HepG2 (cell line): ENCODE measurements around the gene KRT76. TPM values are rescaled to one million over a fixed set of nuclear protein-coding genes. Genes with fewer than 3 reads are reported as not detected.

Experiments
- ATAC-seq: fragments of 200-7000 bp; cut with Tn5 transposase; 3 replicates; pipeline ENCODE4 v1.9.1; 2020; ENCODE audit warnings: mild to moderate bottlenecking, moderate library complexity
- BruUV-seq: library from RNA; stranded (reverse); fragments of 400-500 nt; replicated peaks from 2 replicates; lab custom pipeline; 2021; lab: Mats Ljungman, UMichigan
- CTCF ChIA-PET: fragments of 300-600 bp; formaldehyde crosslinking; extraction: SDS; loops from one replicate; lab custom pipeline; 2021; ENCODE audit warnings: low total read pairs, inconsistent platforms, low intra/inter-chr PET ratio; lab: Yijun Ruan, JAX
- POLR2A ChIA-PET: fragments of 350-600 bp; sonication (Branson Sonifier 250); formaldehyde crosslinking; loops from one replicate; lab custom pipeline; 2020; ENCODE audit warnings: antibody characterized with exemption, inconsistent platforms; lab: Yijun Ruan, JAX
- DNase-seq: peaks from one replicate; pipeline ENCODE4 v3.0.0-alpha.2; 2015; ENCODE audit warnings: low spot score
- FAIRE-seq: peaks from 3 replicates; lab custom pipeline; 2011; peaks lifted over from hg19 to GRCh38; lab: Jason Lieb, UNC
- H2AFZ ChIP-seq: one replicate; pipeline ENCODE4 v1.6.1; 2011; ENCODE audit warnings: low read length, inconsistent platforms
- H3K27ac ChIP-seq: fragments of 300-600 bp; 3 replicates; pipeline ENCODE4 v1.8.0; 2011; ENCODE audit warnings: mixed run types, mild to moderate bottlenecking, mixed read lengths, low read length, inconsistent platforms; ENCODE audit not compliant: insufficient read depth; ENCODE audit errors: extremely low read length
- H3K27me3 ChIP-seq, 2 experiments: fragments of 200-600 bp in 1 of 2; 2 replicates in 1 of 2; 3 replicates in 1 of 2; pipeline versions ENCODE4 v1.6.0 to v1.8.0; 2011; ENCODE audit warnings: low read length in 2 of 2, mild to moderate bottlenecking in 2 of 2, moderate library complexity in 2 of 2, inconsistent platforms in 1 of 2; ENCODE audit not compliant: insufficient read depth in 2 of 2, control insufficient read depth in 1 of 2
- H3K36me3 ChIP-seq, 2 experiments: fragments of 200-600 bp in 1 of 2; replicated peaks in 1 of 2; 2 replicates in 1 of 2; 3 replicates in 1 of 2; pipeline versions ENCODE4 v1.5.1 to v1.8.0; 2011; ENCODE audit warnings: low read length in 2 of 2, inconsistent platforms in 1 of 2; ENCODE audit not compliant: insufficient read depth in 2 of 2, control insufficient read depth in 1 of 2
- H3K4me1 ChIP-seq: 2 replicates; pipeline ENCODE4 v1.5.1; 2012; ENCODE audit warnings: low read length, inconsistent platforms; ENCODE audit not compliant: insufficient read depth
- H3K4me2 ChIP-seq: 2 replicates; pipeline ENCODE4 v1.6.0; 2011; ENCODE audit warnings: low read depth, low read length, inconsistent platforms
- H3K4me3 ChIP-seq, 3 experiments: fragments of 200-600 bp in 1 of 3; sonication (generic), shearing (Covaris generic) in 1 of 3; replicated peaks in 1 of 3; 2 replicates each; pipeline ENCODE4 v1.5.1; 2011 to 2016; ENCODE audit warnings: low read length in 3 of 3, inconsistent platforms in 2 of 3, low read depth in 2 of 3, mild to moderate bottlenecking in 2 of 3, control low read depth in 1 of 3, mixed read lengths in 1 of 3; ENCODE audit not compliant: insufficient read depth in 1 of 3
- H3K79me2 ChIP-seq: one replicate; pipeline ENCODE4 v1.6.1; 2011; ENCODE audit warnings: low read length, inconsistent platforms; ENCODE audit not compliant: insufficient read depth
- H3K9ac ChIP-seq: 2 replicates; pipeline ENCODE4 v1.6.0; 2011; ENCODE audit warnings: mild to moderate bottlenecking, low read depth, low read length, inconsistent platforms; ENCODE audit not compliant: insufficient read depth
- H3K9me3 ChIP-seq: 2 replicates; pipeline ENCODE4 v1.5.1; 2012; ENCODE audit warnings: mild to moderate bottlenecking, low read length
- H4K20me1 ChIP-seq: 2 replicates; pipeline ENCODE4 v1.6.0; 2011; ENCODE audit warnings: inconsistent platforms, mild to moderate bottlenecking, low read length, moderate library complexity; ENCODE audit not compliant: insufficient read depth
- CREM ChIP-seq, 2 experiments: sonication (generic) in 1 of 2; formaldehyde crosslinking in 1 of 2; IDR thresholded peaks; 2 replicates each; pipeline versions ENCODE4 v1.4.0 to v1.6.1; 2016 to 2020; ENCODE audit warnings: antibody characterized with exemption in 1 of 2, mild to moderate bottlenecking in 1 of 2, missing genetic modification reagents in 1 of 2
- ESRRA ChIP-seq: sonication (generic); formaldehyde crosslinking; IDR thresholded peaks from 2 replicates; pipeline ENCODE4 v1.5.1; 2020; ENCODE audit warnings: mild to moderate bottlenecking, low read depth, missing genetic modification reagents
- FOSL2 ChIP-seq: sonication (generic); formaldehyde crosslinking; IDR thresholded peaks from 2 replicates; pipeline ENCODE4 v1.4.0; 2020; ENCODE audit warnings: missing genetic modification reagents
- GPN1 ChIP-seq: sonication (generic); formaldehyde crosslinking; IDR thresholded peaks from 2 replicates; pipeline ENCODE4 v1.5.1; 2020; ENCODE audit warnings: missing genetic modification reagents, borderline replicate concordance
- GZF1 ChIP-seq: sonication (generic); formaldehyde crosslinking; IDR thresholded peaks from 2 replicates; pipeline ENCODE4 v1.5.1; 2020; ENCODE audit warnings: mild to moderate bottlenecking, missing genetic modification reagents
- IKZF1 ChIP-seq: fragments of 450-650 bp; IDR thresholded peaks from 2 replicates; pipeline ENCODE4 v1.7.1; 2016
- KLF6 ChIP-seq: IDR thresholded peaks from 2 replicates; pipeline ENCODE4 v1.8.0; 2016; ENCODE audit warnings: missing biosample characterization, missing genetic modification reagents
- LCORL ChIP-seq, 2 experiments: fragments of 450-650 bp in 1 of 2; sonication (generic) in 1 of 2; formaldehyde crosslinking in 1 of 2; IDR thresholded peaks; 2 replicates each; pipeline versions ENCODE4 v1.5.0 to v1.6.1; 2017 to 2020; ENCODE audit warnings: antibody characterized with exemption in 1 of 2, missing genetic modification reagents in 1 of 2
- MXD4 ChIP-seq: IDR thresholded peaks from 2 replicates; pipeline ENCODE4 v1.6.1; 2016; ENCODE audit warnings: mild to moderate bottlenecking, missing biosample characterization, missing genetic modification reagents
- NR2F1 ChIP-seq, 2 experiments: fragments of 450-650 bp in 1 of 2; formaldehyde crosslinking in 1 of 2; IDR thresholded peaks; 2 replicates each; pipeline versions ENCODE4 v1.5.0 to v1.6.1; 2016 to 2020; ENCODE audit warnings: mild to moderate bottlenecking in 1 of 2, missing compliant biosample characterization in 1 of 2, missing genetic modification reagents in 1 of 2, moderate library complexity in 1 of 2
- SMARCE1 ChIP-seq: fragments of 450-650 bp; IDR thresholded peaks from 2 replicates; pipeline ENCODE4 v1.6.1; 2017; ENCODE audit warnings: borderline replicate concordance
- YY1 ChIP-seq: IDR thresholded peaks from 2 replicates; pipeline ENCODE4 v1.6.1; 2011; ENCODE audit warnings: low read length, low read depth, moderate library complexity, mild to moderate bottlenecking; ENCODE audit not compliant: insufficient read depth, insufficient replicate concordance
- ZNF34 ChIP-seq: sonication (generic); formaldehyde crosslinking; IDR thresholded peaks from 2 replicates; pipeline ENCODE4 v1.4.0; 2020; ENCODE audit warnings: mild to moderate bottlenecking, missing genetic modification reagents, borderline replicate concordance
- ZNF567 ChIP-seq: sonication (generic); formaldehyde crosslinking; IDR thresholded peaks from 2 replicates; pipeline ENCODE4 v1.8.1; 2023; ENCODE audit warnings: mild to moderate bottlenecking, missing genetic modification reagents, borderline replicate concordance
- ZNF614 ChIP-seq: IDR thresholded peaks from 2 replicates; pipeline ENCODE4 v1.6.1; 2018; ENCODE audit warnings: missing biosample characterization, missing genetic modification reagents, inconsistent platforms, borderline replicate concordance
- ZNF619 ChIP-seq: sonication (generic); formaldehyde crosslinking; IDR thresholded peaks from 2 replicates; pipeline ENCODE4 v1.4.0; 2020; ENCODE audit warnings: mild to moderate bottlenecking, missing genetic modification reagents
- ZNF746 ChIP-seq: sonication (generic); formaldehyde crosslinking; IDR thresholded peaks from 2 replicates; pipeline ENCODE4 v1.8.0; 2022; ENCODE audit warnings: mild to moderate bottlenecking, missing genetic modification reagents
- WGBS: methylation state at CpG from one replicate; pipeline ENCODE4 v1.1.6; 2017; ENCODE audit warnings: low lambda C conversion rate; 5-methylcytosine and 5-hydroxymethylcytosine counted together
- in situ Hi-C: cut with HindIII; loops from 2 replicates; pipeline ENCODE4 v1.10.0; 2017; ENCODE audit warnings: low pct_unique_long_range_greater_than_20kb; ENCODE audit not compliant: extremely low pct_ligation_motif_present
- intact Hi-C: fragments of 100-400 bp; cut with micrococcal nuclease; formaldehyde crosslinking; loops from one replicate; pipeline ENCODE4 v1.10.0; 2022; ENCODE audit not compliant: unreplicated experiment
- polyA plus RNA-seq, 8 experiments: library from polyadenylated mRNA; depleted of rRNA in 3 of 8; stranded (reverse) in 7 of 8; unstranded in 1 of 8; fragments of >200 nt; fragmentation: Illumina TruSeq in 4 of 8; extraction: Trizol in 4 of 8; gene quantifications; 2 replicates each; pipeline versions ENCODE4 v1.2.1 to v1.2.3, GENCODE V29; 2011 to 2016; ENCODE audit warnings: low read depth in 4 of 8, missing spikeins in 1 of 8, mixed read lengths in 1 of 8; ENCODE audit not compliant: insufficient read depth in 1 of 8
- total RNA-seq, 5 experiments: library from RNA; depleted of rRNA; stranded (reverse); fragments of >200 nt; fragmentation: Illumina TruSeq; extraction: Trizol; gene quantifications; 2 replicates each; pipeline ENCODE4 v1.2.3, GENCODE V29; 2016; ENCODE audit warnings: low read depth in 1 of 5

The KRT76 gene
- total and polyA plus RNA-seq, 2 of the 13 experiments (the other 11 are each of a cell fraction or from before 2014, with no cell fraction given): not detected

DNA sequence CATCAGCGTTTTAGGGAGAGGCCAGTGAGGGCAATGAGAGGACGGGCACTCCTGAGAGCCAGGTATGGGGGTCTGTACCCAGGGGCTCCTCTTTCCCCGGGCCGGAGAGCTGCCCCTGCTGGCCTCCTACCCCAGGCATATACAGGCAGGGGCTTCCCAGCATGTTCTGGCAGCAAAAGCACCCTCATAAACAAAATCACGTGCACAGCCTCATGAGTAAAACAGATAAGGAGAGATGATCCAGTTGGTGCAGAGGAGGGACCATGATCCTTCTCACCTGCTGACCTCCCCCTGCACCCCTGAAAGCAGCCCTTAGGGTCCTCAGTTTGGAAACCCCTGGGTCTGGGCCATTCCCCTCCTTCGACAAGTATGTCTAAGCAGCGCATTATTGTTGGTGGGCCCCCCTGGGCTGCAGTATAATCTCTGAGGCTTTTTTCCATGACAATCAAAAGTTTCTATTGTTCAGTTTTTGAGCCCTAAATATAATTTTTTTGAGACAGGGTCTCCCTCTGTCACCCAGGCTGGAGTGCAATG is 41.8 kb upstream of the KRT76 start:
- 2% methylated on average over 7 of the region's 7 CpGs for WGBS
- H4K20me1 ChIP-seq: no peaks in the 10 kb centered on the region
- no peak overlapping the region for H2AFZ ChIP-seq
- H3K4me2 ChIP-seq: no peak overlapping the region
- ChIA-PET CTCF (no interaction called here), POLR2A (no interaction called here)
- H3K27me3 ChIP-seq: peaks cover 5 to 53% of the 10 kb centered on the region in 2 experiments; a peak in 4 of 5 replicates
- in situ Hi-C loops (no loop called here), intact Hi-C loops (no loop called here)
- H3K36me3 ChIP-seq: no peaks in the 10 kb centered on the region
- no TSS peak for BruUV-seq
- no peak for FAIRE-seq
- H3K4me3 ChIP-seq: no peak overlapping the region
- H3K9ac ChIP-seq: no peak overlapping the region
- no peak for ATAC-seq
- no peaks in the 10 kb centered on the region for H3K79me2 ChIP-seq
- DNase-seq: no peak
- H3K9me3 ChIP-seq: no peaks in the 10 kb centered on the region
- H3K4me1 ChIP-seq: no peaks in the 10 kb centered on the region
- no peak overlapping the region for H3K27ac ChIP-seq
- TF ChIP-seq YY1 (no peak), KLF6 (CRISPR knock-in tag) (no peak), ZNF567 (CRISPR knock-in tag) (no peak), GZF1 (CRISPR knock-in tag) (no peak), NR2F1 (CRISPR knock-in tag; IDR thresholded peaks at IDR 0.05) (no peak), ZNF614 (CRISPR knock-in tag) (no peak), LCORL (IDR thresholded peaks at IDR 0.05) (no peak), LCORL (CRISPR knock-in tag; IDR thresholded peaks at IDR 0.05) (no peak), ZNF619 (CRISPR knock-in tag) (no peak), MXD4 (CRISPR knock-in tag) (no peak), CREM (IDR thresholded peaks at IDR 0.05) (no peak), CREM (CRISPR knock-in tag; IDR thresholded peaks at IDR 0.05) (no peak), ZNF34 (no peak), IKZF1 (no peak), SMARCE1 (no peak), ESRRA (CRISPR knock-in tag) (no peak), ZNF746 (CRISPR knock-in tag) (no peak), GPN1 (no peak), FOSL2 (CRISPR knock-in tag) (no peak)
